CD14-positive monocyte (primary cell): ENCODE results near the gene EGF. TPM values are rescaled to one million over a fixed set of nuclear protein-coding genes. Genes with fewer than 3 reads are reported as not detected.

ENCODE experiments used
- DNase-seq, 3 donors: peaks; one replicate each; pipeline ENCODE4 v3.0.0-alpha.2; 2011 to 2022
- H2AFZ ChIP-seq: 2 replicates; pipeline ENCODE4 v1.6.0; 2012; ENCODE audit warnings: mild to moderate bottlenecking, low read depth, low read length, inconsistent platforms; ENCODE audit not compliant: insufficient read depth, poor library complexity, severe bottlenecking
- H3K27ac ChIP-seq, 2 donors: 1 replicate in 1 of 2; 2 replicates in 1 of 2; pipeline ENCODE4 v1.5.1; 2012 to 2013; ENCODE audit warnings: low read length in 2 of 2, control low read depth in 1 of 2, inconsistent platforms in 1 of 2, low read depth in 1 of 2, mild to moderate bottlenecking in 1 of 2
- H3K27me3 ChIP-seq, 2 donors: one replicate each; pipeline versions ENCODE4 v1.6.0 to v1.6.1; 2011 to 2013; ENCODE audit warnings: low read length in 2 of 2; ENCODE audit not compliant: control insufficient read depth in 2 of 2, insufficient read depth in 2 of 2
- H3K36me3 ChIP-seq, 2 donors: replicated peaks in 1 of 2; 1 replicate in 1 of 2; 2 replicates in 1 of 2; pipeline versions ENCODE4 v1.5.1 to v1.6.1; 2012 to 2013; ENCODE audit warnings: low read length in 2 of 2, control low read depth in 1 of 2, inconsistent platforms in 1 of 2, mild to moderate bottlenecking in 1 of 2; ENCODE audit not compliant: insufficient read depth in 2 of 2, control insufficient read depth in 1 of 2
- H3K4me1 ChIP-seq, 2 donors: 1 replicate in 1 of 2; 2 replicates in 1 of 2; pipeline versions ENCODE4 v1.5.1 to v1.6.1; 2012 to 2013; ENCODE audit warnings: low read length in 2 of 2, control low read depth in 1 of 2, inconsistent platforms in 1 of 2, mild to moderate bottlenecking in 1 of 2, moderate library complexity in 1 of 2; ENCODE audit not compliant: insufficient read depth in 2 of 2, control insufficient read depth in 1 of 2
- H3K4me2 ChIP-seq: replicated peaks from 2 replicates; pipeline ENCODE3; 2012; ENCODE audit warnings: low read length, moderate library complexity, mild to moderate bottlenecking; ENCODE audit not compliant: poor library complexity, severe bottlenecking; ENCODE audit errors: extremely low read depth
- H3K4me3 ChIP-seq, 3 experiments: fragments of 200-600 bp in 1 of 3; sonication (generic) in 1 of 3; replicated peaks in 1 of 3; 1 replicate in 2 of 3; 2 replicates in 1 of 3; pipeline ENCODE4 v1.5.1; 2011 to 2013; ENCODE audit warnings: low read length in 3 of 3, mild to moderate bottlenecking in 3 of 3, control low read depth in 2 of 3, low read depth in 2 of 3, inconsistent platforms in 1 of 3, moderate library complexity in 1 of 3
- H3K79me2 ChIP-seq: 2 replicates; pipeline ENCODE4 v1.6.0; 2012; ENCODE audit warnings: mild to moderate bottlenecking, control low read depth, inconsistent platforms, low read length, moderate library complexity; ENCODE audit not compliant: insufficient read depth
- H3K9ac ChIP-seq: 2 replicates; pipeline ENCODE4 v1.6.0; 2017; ENCODE audit warnings: low read length, mild to moderate bottlenecking; ENCODE audit not compliant: insufficient read depth, poor library complexity, severe bottlenecking
- H3K9me3 ChIP-seq, 2 donors: replicated peaks in 1 of 2; 1 replicate in 1 of 2; 2 replicates in 1 of 2; pipeline versions ENCODE4 v1.5.1 to v1.6.1; 2012 to 2013; ENCODE audit warnings: low read length in 2 of 2, control low read depth in 1 of 2; ENCODE audit not compliant: control insufficient read depth in 1 of 2, insufficient read depth in 1 of 2
- H4K20me1 ChIP-seq: 2 replicates; pipeline ENCODE4 v1.6.0; 2012; ENCODE audit warnings: mild to moderate bottlenecking, low read length, control low read depth, moderate library complexity; ENCODE audit not compliant: insufficient read depth
- H3K27ac Mint-ChIP-seq, 7 donors: one replicate each; pipeline ENCODE4 v1.8.0; 2020; ENCODE audit warnings: mild to moderate bottlenecking in 7 of 7, mixed read lengths in 7 of 7, moderate library complexity in 6 of 7, inconsistent platforms in 2 of 7
- H3K27me3 Mint-ChIP-seq, 3 donors: one replicate each; pipeline ENCODE4 v1.8.0; 2021 to 2022; ENCODE audit warnings: low read depth in 3 of 3, mild to moderate bottlenecking in 3 of 3, mixed read lengths in 3 of 3, moderate library complexity in 3 of 3, inconsistent platforms in 1 of 3
- H3K36me3 Mint-ChIP-seq, 2 donors: one replicate each; pipeline ENCODE4 v1.8.0; 2020; ENCODE audit warnings: mixed read lengths in 2 of 2, inconsistent platforms in 1 of 2, mild to moderate bottlenecking in 1 of 2
- H3K4me1 Mint-ChIP-seq: one replicate; pipeline ENCODE4 v1.8.0; 2020; ENCODE audit warnings: mild to moderate bottlenecking, mixed read lengths
- H3K4me3 Mint-ChIP-seq, 2 donors: one replicate each; pipeline ENCODE4 v1.8.0; 2020; ENCODE audit warnings: mild to moderate bottlenecking in 2 of 2, mixed read lengths in 2 of 2, moderate library complexity in 1 of 2
- H3K9me3 Mint-ChIP-seq, 7 donors: one replicate each; pipeline ENCODE4 v1.8.0; 2020 to 2022; ENCODE audit warnings: mixed read lengths in 7 of 7, mild to moderate bottlenecking in 6 of 7, moderate library complexity in 6 of 7, inconsistent platforms in 2 of 7
- CTCF ChIP-seq: fragments of 200-600 bp; IDR thresholded peaks from one replicate; pipeline ENCODE4 v1.8.0; 2022; ENCODE audit warnings: antibody characterized with exemption, mild to moderate bottlenecking
- WGBS: methylation state at CpG from one replicate; pipeline ENCODE4 v1.1.5; 2013; ENCODE audit warnings: missing lambda C conversion rate; ENCODE audit not compliant: insufficient coverage; 5-methylcytosine and 5-hydroxymethylcytosine counted together
- intact Hi-C, 2 donors: fragments of 100-400 bp; cut with micrococcal nuclease; formaldehyde crosslinking; loops; one replicate each; pipeline versions ENCODE4 v1.15.0 to v1.15.1; 2023
- polyA plus RNA-seq, 3 donors: library from polyadenylated mRNA; depleted of rRNA in 1 of 3; unstranded in 2 of 3; stranded (reverse) in 1 of 3; fragments of 300-500 nt in 2 of 3; fragments of >200 nt in 1 of 3; fragmentation: Illumina TruSeq in 2 of 3; gene quantifications; 1 replicate in 2 of 3; 2 replicates in 1 of 3; pipeline ENCODE4 v1.2.3, GENCODE V29; 2012 to 2021

EGF gene
- polyA plus RNA-seq, 3 donors = 0.17 to 4.8 TPM; not detected in 1

- Histone ChIP-seq H3K9ac (no peak overlapping the region), H4K20me1 (no peaks in the 10 kb centered on the region), H3K36me3 (no peaks in the 10 kb centered on the region), H3K27ac (no peak overlapping the region), H3K4me2 (no peak overlapping the region), H3K27me3 (no peaks in the 10 kb centered on the region), H3K4me3 (no peak overlapping the region), H2AFZ (no peak overlapping the region), H3K9me3 (no peaks in the 10 kb centered on the region), H3K79me2 (no peaks in the 10 kb centered on the region), H3K4me1 (peaks cover 4 to 6% of the 10 kb centered on the region in 2 donors)
- H3K36me3 Mint-ChIP-seq = no peaks in the 10 kb centered on the region
- no peak for DNase-seq
- peaks cover 8% of the 10 kb centered on the region for H3K4me1 Mint-ChIP-seq
- H3K4me3 Mint-ChIP-seq = no peak overlapping the region
- no peak overlapping the region for H3K27ac Mint-ChIP-seq
- intact Hi-C loops = no loop called here
- H3K9me3 Mint-ChIP-seq = peaks cover 0 to 1% (median 0%) of the 10 kb centered on the region in 7 donors
- no CpG with 5 or more reads among the region's 2 CpGs for WGBS
- no peak for TF ChIP-seq CTCF
- H3K27me3 Mint-ChIP-seq = peaks cover 0 to 4% (median 2%) of the 10 kb centered on the region in 3 donors
These were observed 12.7 kb downstream of the EGF start for GRCh38 chr4:109925396-109925795.

- no peak overlapping the region for H3K27ac Mint-ChIP-seq
- intact Hi-C loops = no loop called here
- no peak overlapping the region for H3K4me3 Mint-ChIP-seq
- no peak for TF ChIP-seq CTCF
- Histone ChIP-seq H4K20me1 (no peaks in the 10 kb centered on the region), H3K36me3 (no peaks in the 10 kb centered on the region), H3K4me2 (no peak overlapping the region), H3K9ac (no peak overlapping the region), H3K4me3 (no peak overlapping the region), H3K4me1 (peaks cover 4 to 6% of the 10 kb centered on the region in 2 donors), H3K79me2 (no peaks in the 10 kb centered on the region), H3K27ac (no peak overlapping the region), H3K27me3 (no peaks in the 10 kb centered on the region), H3K9me3 (no peaks in the 10 kb centered on the region), H2AFZ (no peak overlapping the region)
- WGBS = 100% methylated on average over 2 of the region's 4 CpGs
- H3K4me1 Mint-ChIP-seq = peaks cover 8% of the 10 kb centered on the region
- no peak for DNase-seq
- H3K36me3 Mint-ChIP-seq = no peaks in the 10 kb centered on the region
- peaks cover 0 to 1% (median 0%) of the 10 kb centered on the region in 7 donors for H3K9me3 Mint-ChIP-seq
- peaks cover 0 to 4% (median 2%) of the 10 kb centered on the region in 3 donors for H3K27me3 Mint-ChIP-seq
These were observed 15.8 kb downstream of the EGF start for GRCh38 chr4:109928327-109929045.
